ENCODE measurements around the gene LGALS16.
"Not testable (repeated sequence)": the region's sequence is repeated elsewhere in the genome, so short reads cannot be mapped to it uniquely, and the experiment has no call there.

The LGALS16 gene

GRCh38 chr19:39655613-39656012 is at the start of gene LGALS16:
Gene LGALS16 (plus strand): TSS chr19:39655913. CDS start chr19:39655962, 49 bp downstream.
- FAIRE-seq = no peak

- no peak for FAIRE-seq
These were observed 48.7 kb upstream of the LGALS16 start for GRCh38 chr19:39607021-39607420.

GRCh38 chr19:39607561-39607960 is 48.2 kb upstream of the LGALS16 start:
- FAIRE-seq = no peak

- no peak for FAIRE-seq
These were observed 42.1 kb upstream of the LGALS16 start for GRCh38 chr19:39613597-39613996.

GRCh38 chr19:39617745-39618144 is 38.0 kb upstream of the LGALS16 start:
- FAIRE-seq = no peak

- FAIRE-seq = no peak
These were observed 31.8 kb upstream of the LGALS16 start for GRCh38 chr19:39623946-39624345.

- FAIRE-seq = not testable (repeated sequence)
These were observed 28.1 kb upstream of the LGALS16 start for GRCh38 chr19:39627631-39628030.

GRCh38 chr19:39631178-39631577 is 24.5 kb upstream of the LGALS16 start:
- FAIRE-seq = no peak

- no peak for FAIRE-seq
These were observed 24.1 kb upstream of the LGALS16 start for GRCh38 chr19:39631626-39632025.

GRCh38 chr19:39637891-39638290 is 17.8 kb upstream of the LGALS16 start:
- FAIRE-seq = no peak

- no peak for FAIRE-seq
These were observed 13.9 kb upstream of the LGALS16 start for GRCh38 chr19:39641773-39642172.

- no peak for FAIRE-seq
These were observed 12.1 kb upstream of the LGALS16 start for GRCh38 chr19:39643591-39643990.

GRCh38 chr19:39645800-39646411 is 9.8 kb upstream of the LGALS16 start:
- FAIRE-seq = no peak

GRCh38 chr19:39647918-39648317 is 7.8 kb upstream of the LGALS16 start:
- no peak for FAIRE-seq

- FAIRE-seq = no peak
These were observed 4.1 kb downstream of the LGALS16 start for GRCh38 chr19:39659791-39660190.

GRCh38 chr19:39660661-39661060 is 4.9 kb downstream of the LGALS16 start:
- no peak for FAIRE-seq

- no peak for FAIRE-seq
These were observed 5.9 kb downstream of the LGALS16 start for GRCh38 chr19:39661565-39661964.

GRCh38 chr19:39669860-39670259 is 14.1 kb downstream of the LGALS16 start:
- FAIRE-seq = not testable (repeated sequence)

GRCh38 chr19:39670998-39671397 is 15.3 kb downstream of the LGALS16 start:
- no peak for FAIRE-seq

- FAIRE-seq = no peak
These were observed 16.1 kb downstream of the LGALS16 start for GRCh38 chr19:39671739-39672363.

- no peak for FAIRE-seq
These were observed 16.8 kb downstream of the LGALS16 start for GRCh38 chr19:39672473-39672872.

- not testable (repeated sequence) for FAIRE-seq
These were observed 18.1 kb downstream of the LGALS16 start for GRCh38 chr19:39673862-39674261.

GRCh38 chr19:39676004-39676403 is 20.3 kb downstream of the LGALS16 start:
- no peak for FAIRE-seq
